Measurements from ENCODE around the gene PALLD. TPM values are rescaled to one million over a fixed set of nuclear protein-coding genes. Genes with fewer than 3 reads are reported as not detected.

PALLD gene
- total RNA-seq, 1 donor from 2014 or later: 93.5 TPM

DNA sequence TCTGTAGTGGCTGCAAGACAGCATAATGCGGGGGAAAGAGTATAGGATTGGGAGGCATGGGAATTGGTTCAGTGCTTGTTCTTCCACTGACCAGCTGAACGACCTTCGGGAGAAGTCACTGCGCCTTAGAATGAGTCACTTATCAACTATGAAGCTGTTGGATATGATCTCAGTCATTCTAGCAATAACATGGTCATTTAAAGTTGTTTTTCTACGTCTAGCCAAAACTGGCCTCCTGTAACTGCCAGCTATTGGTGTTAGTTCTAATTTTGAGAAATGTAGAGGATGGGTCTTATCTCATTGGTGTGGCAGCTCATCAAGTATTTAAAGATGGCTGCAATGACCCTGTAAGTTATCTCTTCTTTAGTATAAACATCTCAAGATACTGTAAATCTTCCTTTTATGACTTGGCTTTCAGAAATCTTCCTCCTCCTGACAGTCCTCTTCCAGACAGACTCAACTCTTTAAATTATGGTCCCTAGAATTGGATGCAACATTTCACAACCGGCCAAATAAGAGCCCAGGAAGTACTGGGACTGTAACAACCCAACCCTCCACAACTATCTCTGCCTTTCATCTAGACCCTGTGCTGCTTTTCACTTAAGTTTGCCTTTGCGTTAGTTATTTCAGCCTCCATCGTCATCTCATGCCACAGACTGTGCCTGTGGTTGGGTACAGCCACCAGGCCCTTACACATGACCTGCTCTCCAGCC is 269.9 kb downstream of the PALLD start:
- peaks cover 21% of the 10 kb centered on the region for H3K36me3 Mint-ChIP-seq
- H3K27me3 Mint-ChIP-seq: no peaks in the 10 kb centered on the region
- DNase-seq (ENCODE audit: extremely low spot score, unreplicated experiment): no peak
- TF ChIP-seq, protein P1, sequence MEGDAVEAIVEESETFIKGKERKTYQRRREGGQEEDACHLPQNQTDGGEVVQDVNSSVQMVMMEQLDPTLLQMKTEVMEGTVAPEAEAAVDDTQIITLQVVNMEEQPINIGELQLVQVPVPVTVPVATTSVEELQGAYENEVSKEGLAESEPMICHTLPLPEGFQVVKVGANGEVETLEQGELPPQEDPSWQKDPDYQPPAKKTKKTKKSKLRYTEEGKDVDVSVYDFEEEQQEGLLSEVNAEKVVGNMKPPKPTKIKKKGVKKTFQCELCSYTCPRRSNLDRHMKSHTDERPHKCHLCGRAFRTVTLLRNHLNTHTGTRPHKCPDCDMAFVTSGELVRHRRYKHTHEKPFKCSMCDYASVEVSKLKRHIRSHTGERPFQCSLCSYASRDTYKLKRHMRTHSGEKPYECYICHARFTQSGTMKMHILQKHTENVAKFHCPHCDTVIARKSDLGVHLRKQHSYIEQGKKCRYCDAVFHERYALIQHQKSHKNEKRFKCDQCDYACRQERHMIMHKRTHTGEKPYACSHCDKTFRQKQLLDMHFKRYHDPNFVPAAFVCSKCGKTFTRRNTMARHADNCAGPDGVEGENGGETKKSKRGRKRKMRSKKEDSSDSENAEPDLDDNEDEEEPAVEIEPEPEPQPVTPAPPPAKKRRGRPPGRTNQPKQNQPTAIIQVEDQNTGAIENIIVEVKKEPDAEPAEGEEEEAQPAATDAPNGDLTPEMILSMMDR (conservative IDR thresholded peaks at IDR 0.05): no peak
- no peak overlapping the region for H3K27ac Mint-ChIP-seq
- peaks cover 16% of the 10 kb centered on the region for H3K4me1 Mint-ChIP-seq (ENCODE audit: unreplicated experiment)
- H3K9me3 Mint-ChIP-seq: no peaks in the 10 kb centered on the region
- H3K4me3 Mint-ChIP-seq: no peak overlapping the region

DNA sequence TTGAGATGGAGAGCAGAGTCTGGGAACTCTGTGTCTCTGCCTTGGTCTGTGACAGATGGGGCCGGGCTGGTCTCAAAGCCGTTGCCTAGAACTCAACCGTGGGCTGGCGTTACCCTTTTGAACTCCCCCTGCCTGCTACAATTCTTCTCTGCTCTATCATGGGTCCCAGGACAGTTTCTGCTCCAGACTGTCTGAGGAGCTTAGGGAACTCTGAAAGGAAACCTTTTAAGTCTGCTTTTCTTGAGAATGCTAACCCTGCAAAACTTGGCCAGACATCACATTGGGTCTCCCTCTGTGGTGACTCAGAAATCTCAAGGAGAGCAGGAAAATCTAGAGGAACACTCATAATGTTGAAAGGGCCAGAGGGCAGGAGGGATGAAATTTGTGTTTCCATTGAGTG is 272.6 kb downstream of the PALLD start:
- H3K36me3 Mint-ChIP-seq: peaks cover 18% of the 10 kb centered on the region

DNA sequence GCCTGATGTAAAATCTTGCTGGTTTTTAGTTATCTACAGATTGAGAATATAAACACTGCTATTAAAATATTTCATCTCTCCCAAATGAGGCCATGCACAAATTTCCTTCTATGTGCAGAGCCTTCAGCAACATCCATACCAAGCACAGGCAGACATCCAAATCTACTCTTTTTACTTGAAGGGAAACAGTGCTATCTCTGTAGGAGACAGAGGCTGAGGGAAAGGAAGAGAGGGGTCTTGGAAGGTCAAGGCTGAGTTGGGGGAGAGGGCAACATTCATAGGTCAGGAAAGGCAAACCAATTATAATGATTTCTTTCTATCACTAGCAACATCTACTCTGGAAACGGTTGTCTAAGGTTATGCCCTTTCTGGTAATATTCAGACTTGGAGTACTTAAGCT is 273.0 kb downstream of the PALLD start:
- Mint-ChIP-seq H3K9me3 (no peaks in the 10 kb centered on the region), H3K27me3 (no peaks in the 10 kb centered on the region), H3K4me3 (no peak overlapping the region), H3K4me1 (ENCODE audit: unreplicated experiment) (peaks cover 16% of the 10 kb centered on the region), H3K36me3 (peaks cover 19% of the 10 kb centered on the region), H3K27ac (no peak overlapping the region)
- TF ChIP-seq, protein P1 (conservative IDR thresholded peaks at IDR 0.05): no peak
- DNase-seq (ENCODE audit: extremely low spot score, unreplicated experiment): no peak

More for the DNA sequence above, 272.6 kb downstream of the PALLD start:
- Mint-ChIP-seq H3K27ac (no peak overlapping the region), H3K27me3 (no peaks in the 10 kb centered on the region), H3K4me1 (ENCODE audit: unreplicated experiment) (peaks cover 16% of the 10 kb centered on the region), H3K9me3 (no peaks in the 10 kb centered on the region), H3K4me3 (no peak overlapping the region)
- DNase-seq (ENCODE audit: extremely low spot score, unreplicated experiment): no peak
- TF ChIP-seq, protein P1 (conservative IDR thresholded peaks at IDR 0.05): no peak

DNA sequence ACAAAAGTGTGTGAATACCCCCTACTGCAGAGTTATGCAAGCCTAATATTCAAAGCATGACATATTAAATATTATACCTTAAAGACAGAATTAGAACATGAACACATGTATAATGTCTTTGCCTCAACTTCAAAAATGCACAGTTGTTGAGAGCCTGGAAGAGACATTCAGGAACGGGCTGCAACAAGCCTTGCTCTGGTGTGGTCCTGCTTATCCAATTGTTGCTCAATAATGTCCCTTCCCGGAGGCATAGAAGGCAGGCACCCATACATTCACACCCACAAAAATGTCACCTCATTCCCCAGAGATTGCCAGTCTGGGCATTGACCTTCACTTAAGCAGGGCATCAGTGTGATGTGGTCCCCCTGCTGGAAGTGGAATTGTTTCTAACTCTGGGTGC is 274.4 kb downstream of the PALLD start:
- no peak for DNase-seq (ENCODE audit: extremely low spot score, unreplicated experiment)
- TF ChIP-seq, protein P1 (conservative IDR thresholded peaks at IDR 0.05): no peak
- H3K4me1 Mint-ChIP-seq (ENCODE audit: unreplicated experiment): peaks cover 16% of the 10 kb centered on the region
- no peak overlapping the region for H3K4me3 Mint-ChIP-seq
- peaks cover 24% of the 10 kb centered on the region for H3K36me3 Mint-ChIP-seq
- peaks cover 5% of the 10 kb centered on the region for H3K9me3 Mint-ChIP-seq
- no peaks in the 10 kb centered on the region for H3K27me3 Mint-ChIP-seq
- H3K27ac Mint-ChIP-seq: no peak overlapping the region

DNA sequence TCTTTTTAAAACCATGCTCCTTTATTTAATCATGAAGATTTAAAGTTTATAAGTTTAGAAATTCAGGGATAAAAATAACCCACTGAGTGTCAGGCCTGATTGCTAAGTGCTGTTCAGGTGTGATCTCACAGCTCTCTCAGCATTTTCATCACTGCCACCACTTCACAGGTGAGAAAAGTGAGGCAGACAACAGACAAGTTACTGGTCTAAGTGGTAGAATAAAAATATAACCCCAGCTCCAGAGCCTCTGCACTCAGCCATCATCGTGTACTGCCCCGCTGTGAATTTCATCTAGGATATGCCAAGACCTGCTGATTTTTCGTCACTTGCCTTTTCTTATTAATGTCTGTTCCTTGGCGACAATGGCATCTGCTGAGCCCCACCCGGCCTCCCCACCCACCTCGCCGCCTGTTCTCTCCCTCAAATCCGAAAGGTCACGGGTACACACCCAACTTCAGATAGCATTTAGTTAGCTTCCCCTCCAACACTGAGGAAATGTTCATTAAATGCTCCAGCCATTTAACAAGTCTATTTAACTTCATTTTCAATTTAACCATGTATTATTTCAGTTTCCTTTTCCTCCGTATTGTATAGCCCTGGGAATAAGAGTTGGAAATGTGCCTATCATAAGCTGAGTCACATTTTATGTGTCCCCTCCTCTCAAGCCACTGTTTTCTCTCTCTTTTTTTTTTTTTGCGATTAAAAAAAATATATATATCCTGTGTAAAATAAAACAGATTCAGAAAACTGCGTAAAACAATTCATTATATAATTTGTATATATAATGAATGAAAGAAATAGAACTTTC is 276.7 kb downstream of the PALLD start:
- Mint-ChIP-seq H3K9me3 (peaks cover 8% of the 10 kb centered on the region), H3K4me3 (no peak overlapping the region), H3K27me3 (no peaks in the 10 kb centered on the region), H3K27ac (no peak overlapping the region), H3K4me1 (ENCODE audit: unreplicated experiment) (peaks cover 16% of the 10 kb centered on the region), H3K36me3 (peaks cover 19% of the 10 kb centered on the region)
- DNase-seq (ENCODE audit: extremely low spot score, unreplicated experiment): no peak
- TF ChIP-seq, protein P1 (conservative IDR thresholded peaks at IDR 0.05): no peak

All from type B pancreatic cell (in vitro differentiated cells).